WERI-Rb-1 (cell line): ENCODE measurements around the gene FBXW11.

Experiments used
- DNase-seq: peaks from one replicate; pipeline ENCODE4 v3.0.0-alpha.2; 2020
- H3K27ac ChIP-seq: fragments of 250-450 bp; sonication (Bioruptor Pico); 2 replicates; pipeline ENCODE4 v1.5.1; 2020; ENCODE audit warnings: mild to moderate bottlenecking, moderate library complexity
- H3K27me3 ChIP-seq: fragments of 250-450 bp; sonication (Bioruptor Pico); 2 replicates; pipeline ENCODE4 v1.5.1; 2021; ENCODE audit warnings: mild to moderate bottlenecking, low read depth, moderate library complexity; ENCODE audit not compliant: insufficient read depth, severe bottlenecking
- H3K36me3 ChIP-seq: fragments of 250-450 bp; sonication (Bioruptor Pico); 2 replicates; pipeline ENCODE4 v1.5.1; 2020; ENCODE audit warnings: mild to moderate bottlenecking, moderate library complexity
- H3K4me3 ChIP-seq: 2 replicates; pipeline ENCODE4 v1.5.1; 2011; ENCODE audit warnings: low read depth, mild to moderate bottlenecking, control low read depth, low read length
- H3K9me3 ChIP-seq: fragments of 250-450 bp; sonication (Bioruptor Pico); 2 replicates; pipeline ENCODE4 v1.5.1; 2021; ENCODE audit warnings: mild to moderate bottlenecking, moderate library complexity; ENCODE audit not compliant: severe bottlenecking
- CTCF ChIP-seq: IDR thresholded peaks from 2 replicates; pipeline ENCODE4 v1.5.1; 2011; ENCODE audit warnings: low read depth, mild to moderate bottlenecking, control low read depth, inconsistent platforms, low read length

Gene FBXW11

GRCh38 chr5:171874234-171874633 lies 132.2 kb downstream of the FBXW11 start:
- Histone ChIP-seq H3K9me3 (no peaks in the 10 kb centered on the region), H3K27ac (no peak overlapping the region), H3K27me3 (no peaks in the 10 kb centered on the region), H3K4me3 (no peak overlapping the region), H3K36me3 (peaks cover 35% of the 10 kb centered on the region)
- no peak for DNase-seq
- TF ChIP-seq CTCF, result no peak

- no peak for DNase-seq
- Histone ChIP-seq H3K27ac (no peak overlapping the region), H3K36me3 (peaks cover 49% of the 10 kb centered on the region)
Measured at GRCh38 chr5:171872666-171873065, 133.8 kb downstream of the FBXW11 start.

GRCh38 chr5:171871711-171872110 lies 134.7 kb downstream of the FBXW11 start:
- H3K4me3 ChIP-seq, result no peak overlapping the region
- no peaks in the 10 kb centered on the region for H3K9me3 ChIP-seq
- TF ChIP-seq CTCF, result no peak
- no peak overlapping the region for H3K27ac ChIP-seq
- peaks cover 42% of the 10 kb centered on the region for H3K36me3 ChIP-seq
- DNase-seq, result no peak
- H3K27me3 ChIP-seq, result no peaks in the 10 kb centered on the region

More at GRCh38 chr5:171872666-171873065, 133.8 kb downstream of the FBXW11 start:
- no peak for TF ChIP-seq CTCF
- Histone ChIP-seq H3K27me3 (no peaks in the 10 kb centered on the region), H3K4me3 (no peak overlapping the region), H3K9me3 (no peaks in the 10 kb centered on the region)

- no peak overlapping the region for H3K4me3 ChIP-seq
- TF ChIP-seq CTCF, result no peak
- no peaks in the 10 kb centered on the region for H3K27me3 ChIP-seq
- H3K9me3 ChIP-seq, result no peaks in the 10 kb centered on the region
- no peak overlapping the region for H3K27ac ChIP-seq
- DNase-seq, result no peak
- peaks cover 28% of the 10 kb centered on the region for H3K36me3 ChIP-seq
Measured at GRCh38 chr5:171869956-171870355, 136.5 kb downstream of the FBXW11 start.

- DNase-seq, result no peak
Measured at GRCh38 chr5:171868236-171868635, 138.2 kb downstream of the FBXW11 start.

More at GRCh38 chr5:171868236-171868635, 138.2 kb downstream of the FBXW11 start:
- H3K36me3 ChIP-seq, result peaks cover 26% of the 10 kb centered on the region
- no peaks in the 10 kb centered on the region for H3K9me3 ChIP-seq
- no peaks in the 10 kb centered on the region for H3K27me3 ChIP-seq
- no peak for TF ChIP-seq CTCF
- H3K27ac ChIP-seq, result no peak overlapping the region
- H3K4me3 ChIP-seq, result no peak overlapping the region
